Esophagus muscularis mucosa (tissue), 4 donors: Measurements from ENCODE around the gene ZBED6. TPM values are rescaled to one million over a fixed set of nuclear protein-coding genes. Genes with fewer than 3 reads are reported as not detected.
"Not testable (repeated sequence)": the region's sequence is repeated elsewhere in the genome, so short reads cannot be mapped to it uniquely, and the experiment has no call there.

Experiments
- DNase-seq: peaks from one replicate; pipeline ENCODE4 v3.0.0-alpha.2; 2017; ENCODE audit errors: extremely low spot score
- H3K27ac ChIP-seq, 4 donors: fragments of 200-600 bp; sonication (generic); replicated peaks in 1 of 4; 1 replicate in 3 of 4; 2 replicates in 1 of 4; pipeline ENCODE4 v1.5.1; 2016 to 2019; ENCODE audit warnings: mild to moderate bottlenecking in 1 of 4
- H3K27me3 ChIP-seq, 4 donors: fragments of 200-600 bp; sonication (generic); one replicate each; pipeline versions ENCODE4 v1.5.1 to v1.6.0; 2016 to 2019
- H3K36me3 ChIP-seq, 4 donors: fragments of 200-600 bp; sonication (generic); one replicate each; pipeline ENCODE4 v1.5.1; 2016 to 2019
- H3K4me1 ChIP-seq, 4 donors: fragments of 200-600 bp; sonication (generic); one replicate each; pipeline ENCODE4 v1.5.1; 2016 to 2019
- H3K4me3 ChIP-seq, 4 donors: fragments of 200-600 bp; sonication (generic); 1 replicate in 2 of 4; 2 replicates in 2 of 4; pipeline ENCODE4 v1.5.1; 2016 to 2019; ENCODE audit warnings: mild to moderate bottlenecking in 4 of 4, moderate library complexity in 1 of 4
- H3K9me3 ChIP-seq, 4 donors: fragments of 200-600 bp; sonication (generic); 1 replicate in 3 of 4; 2 replicates in 1 of 4; pipeline ENCODE4 v1.5.1; 2016 to 2019
- EP300 ChIP-seq: sonication (generic); formaldehyde crosslinking; IDR thresholded peaks from one replicate; pipeline ENCODE4 v1.6.1; 2017; ENCODE audit warnings: antibody characterized with exemption
- POLR2A ChIP-seq: fragments of 450-650 bp; IDR thresholded peaks from one replicate; pipeline ENCODE4 v1.6.1; 2017; ENCODE audit warnings: antibody characterized with exemption, moderate library complexity, mild to moderate bottlenecking, low read depth
- POLR2AphosphoS5 ChIP-seq, 2 donors: sonication (generic); formaldehyde crosslinking; IDR thresholded peaks; one replicate each; pipeline ENCODE4 v1.6.1; 2017; ENCODE audit warnings: antibody characterized with exemption in 2 of 2
- WGBS: methylation state at CpG from one replicate; pipeline ENCODE4 v1.1.5; 2018; 5-methylcytosine and 5-hydroxymethylcytosine counted together
- intact Hi-C: fragments of 100-400 bp; cut with DNase I; formaldehyde crosslinking; loops from one replicate; pipeline ENCODE4 v1.15.1; 2023
- total RNA-seq, 4 donors: library from RNA; depleted of rRNA; stranded (reverse); fragments of >200 nt; gene quantifications; one replicate each; pipeline versions ENCODE4 v1.1.0 to v1.2.1, GENCODE V29; 2016
- TF ChIP-seq, protein P1 (sequence below), 3 experiments: fragments of 200-600 bp in 2 of 3; fragments of 450-650 bp in 1 of 3; sonication (generic) in 2 of 3; IDR thresholded peaks; one replicate each; pipeline ENCODE4 v1.5.1; 2017 to 2019; ENCODE audit warnings: antibody characterized with exemption in 3 of 3, mild to moderate bottlenecking in 2 of 3, moderate library complexity in 1 of 3

The ZBED6 gene
- total RNA-seq, 4 donors from 2014 or later: 13.7 to 20.4 (median 15.0) TPM

DNA sequence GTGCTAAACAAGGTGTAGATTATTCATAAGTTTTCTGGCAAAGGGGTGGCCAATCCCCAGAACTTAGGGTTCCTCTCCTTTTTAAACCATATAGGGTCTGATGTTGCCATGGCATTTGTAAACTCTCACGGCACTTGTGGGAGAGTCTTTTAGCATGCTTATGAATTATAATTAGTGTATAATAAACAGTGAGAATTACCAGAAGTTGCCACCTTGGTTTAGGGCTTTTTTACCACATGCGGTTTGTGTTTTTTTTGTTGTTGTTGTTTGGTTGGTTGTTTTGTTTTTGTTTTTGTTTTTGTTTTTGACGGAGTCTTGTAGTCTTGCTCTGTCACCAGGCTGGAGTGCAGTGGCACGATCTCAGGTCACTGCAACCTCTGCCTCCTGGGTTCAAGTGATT, 39.4 kb upstream of the ZBED6 start:
- Histone ChIP-seq H3K27me3 (no peaks in the 10 kb centered on the region), H3K4me1 (peaks cover 0 to under 1% (median 0%) of the 10 kb centered on the region in 4 donors), H3K9me3 (no peaks in the 10 kb centered on the region), H3K4me3 (no peak overlapping the region), H3K27ac (no peak overlapping the region), H3K36me3 (no peaks in the 10 kb centered on the region)
- 84% methylated on average over 4 of the region's 4 CpGs for WGBS
- DNase-seq: no peak
- intact Hi-C loops: no loop called here
- TF ChIP-seq EP300 (no peak), POLR2A (no peak), POLR2AphosphoS5 (IDR thresholded peaks at IDR 0.05) (no peak)
- TF ChIP-seq, protein P1, sequence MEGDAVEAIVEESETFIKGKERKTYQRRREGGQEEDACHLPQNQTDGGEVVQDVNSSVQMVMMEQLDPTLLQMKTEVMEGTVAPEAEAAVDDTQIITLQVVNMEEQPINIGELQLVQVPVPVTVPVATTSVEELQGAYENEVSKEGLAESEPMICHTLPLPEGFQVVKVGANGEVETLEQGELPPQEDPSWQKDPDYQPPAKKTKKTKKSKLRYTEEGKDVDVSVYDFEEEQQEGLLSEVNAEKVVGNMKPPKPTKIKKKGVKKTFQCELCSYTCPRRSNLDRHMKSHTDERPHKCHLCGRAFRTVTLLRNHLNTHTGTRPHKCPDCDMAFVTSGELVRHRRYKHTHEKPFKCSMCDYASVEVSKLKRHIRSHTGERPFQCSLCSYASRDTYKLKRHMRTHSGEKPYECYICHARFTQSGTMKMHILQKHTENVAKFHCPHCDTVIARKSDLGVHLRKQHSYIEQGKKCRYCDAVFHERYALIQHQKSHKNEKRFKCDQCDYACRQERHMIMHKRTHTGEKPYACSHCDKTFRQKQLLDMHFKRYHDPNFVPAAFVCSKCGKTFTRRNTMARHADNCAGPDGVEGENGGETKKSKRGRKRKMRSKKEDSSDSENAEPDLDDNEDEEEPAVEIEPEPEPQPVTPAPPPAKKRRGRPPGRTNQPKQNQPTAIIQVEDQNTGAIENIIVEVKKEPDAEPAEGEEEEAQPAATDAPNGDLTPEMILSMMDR (IDR thresholded peaks at IDR 0.05): no peak

DNA sequence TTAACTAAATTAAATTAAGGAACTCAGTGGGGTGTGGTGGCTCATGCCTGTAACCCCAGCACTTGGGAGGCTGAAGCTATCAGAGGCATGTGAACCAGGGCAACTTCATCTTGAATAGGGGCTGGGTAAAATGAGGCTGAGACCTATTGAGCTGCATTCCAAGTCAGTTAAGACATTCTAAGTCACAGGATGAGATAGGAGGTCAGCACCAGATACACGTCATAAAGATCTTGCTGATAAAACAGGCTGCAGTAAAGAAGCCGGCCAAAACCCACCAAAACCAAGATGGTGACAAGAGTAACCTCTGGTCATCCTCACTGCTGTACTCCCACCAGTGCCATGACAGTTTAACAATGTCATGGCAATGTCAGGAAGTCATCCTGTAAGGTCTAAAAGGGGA, 36.7 kb upstream of the ZBED6 start:
- H3K9me3 ChIP-seq, H3K4me1 ChIP-seq, H3K27me3 ChIP-seq, H3K4me3 ChIP-seq, H3K27ac ChIP-seq, H3K36me3 ChIP-seq, DNase-seq, intact Hi-C loops: not testable (repeated sequence)
- WGBS: 88% methylated on average over 2 of the region's 2 CpGs

DNA sequence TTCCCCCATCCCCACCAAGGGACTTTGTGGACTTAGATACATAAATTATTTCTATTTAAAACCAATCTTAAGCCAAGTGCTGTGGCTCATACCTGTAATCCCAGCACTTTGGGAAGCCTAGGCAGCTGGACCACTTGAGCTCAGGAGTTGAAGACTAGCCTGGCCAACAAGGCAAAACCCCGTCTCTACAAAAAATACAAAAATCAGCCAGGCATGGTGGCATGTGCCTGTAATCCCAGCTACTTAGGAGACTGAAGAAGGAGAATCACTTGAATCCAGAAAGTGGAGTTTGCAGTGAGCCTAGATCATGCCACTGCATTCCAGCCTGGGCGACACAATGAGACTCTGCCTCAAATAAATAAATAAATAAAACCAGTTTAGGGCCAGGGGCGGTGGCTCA, 34.9 kb upstream of the ZBED6 start:
- Histone ChIP-seq H3K4me1 (no peaks in the 10 kb centered on the region), H3K36me3 (no peaks in the 10 kb centered on the region), H3K27me3 (no peaks in the 10 kb centered on the region), H3K9me3 (no peaks in the 10 kb centered on the region), H3K4me3 (no peak overlapping the region), H3K27ac (no peak overlapping the region)
- TF ChIP-seq, protein P1 (IDR thresholded peaks at IDR 0.05): no peak
- TF ChIP-seq EP300: no peak
- no peak for TF ChIP-seq POLR2AphosphoS5 (IDR thresholded peaks at IDR 0.05)
- TF ChIP-seq POLR2A: no peak
- 92% methylated on average over 3 of the region's 3 CpGs for WGBS
- intact Hi-C loops: no loop called here
- no peak for DNase-seq

DNA sequence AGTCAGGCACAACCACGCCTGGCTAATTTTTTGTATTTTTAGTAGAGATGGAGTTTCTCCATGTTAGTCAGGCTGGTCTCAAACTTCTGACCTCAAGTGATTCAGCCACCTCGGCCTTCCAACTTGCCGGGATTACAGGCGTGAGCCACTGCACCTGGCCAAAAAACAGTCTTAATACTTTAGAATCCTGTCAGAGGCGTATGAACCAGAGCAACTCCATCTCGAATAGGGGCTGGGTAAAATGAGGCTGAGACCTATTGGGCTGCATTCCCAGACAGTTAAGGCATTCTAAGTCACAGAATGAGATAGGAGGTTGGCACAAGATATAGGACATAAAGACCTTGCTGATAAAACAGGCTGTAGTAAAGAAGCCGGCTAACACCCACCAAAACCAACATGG, 33.5 kb upstream of the ZBED6 start:
- intact Hi-C loops, H3K27ac ChIP-seq, H3K9me3 ChIP-seq, H3K27me3 ChIP-seq, H3K36me3 ChIP-seq, H3K4me1 ChIP-seq, DNase-seq, H3K4me3 ChIP-seq: not testable (repeated sequence)
- 87% methylated on average over 7 of the region's 7 CpGs for WGBS

DNA sequence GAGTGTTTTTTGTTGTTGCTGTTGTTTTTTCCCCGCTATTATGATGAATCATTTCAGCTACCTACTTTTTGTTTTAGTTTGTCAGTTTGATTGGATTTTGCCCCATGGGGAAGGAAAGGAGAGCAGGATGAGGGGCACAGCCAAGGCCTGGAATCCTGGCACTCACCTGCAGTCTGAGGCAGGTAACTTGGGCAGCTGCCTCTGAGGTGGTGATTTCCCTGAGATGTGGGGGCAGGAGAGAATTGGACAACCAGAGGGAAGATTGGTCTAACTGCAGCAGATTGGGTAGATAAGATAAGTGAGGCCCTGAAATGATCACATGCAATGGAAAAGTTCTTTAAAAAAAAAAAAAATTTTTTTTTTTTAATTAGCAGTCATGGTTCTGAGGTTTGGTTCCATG, 31.9 kb upstream of the ZBED6 start:
- Histone ChIP-seq H3K27me3 (no peaks in the 10 kb centered on the region), H3K36me3 (no peaks in the 10 kb centered on the region), H3K4me1 (no peaks in the 10 kb centered on the region), H3K27ac (no peak overlapping the region), H3K4me3 (no peak overlapping the region), H3K9me3 (no peaks in the 10 kb centered on the region)
- WGBS: 91% methylated on average over 1 of the region's 1 CpG
- intact Hi-C loops: no loop called here
- TF ChIP-seq POLR2AphosphoS5 (IDR thresholded peaks at IDR 0.05) (no peak), POLR2A (no peak), EP300 (no peak)
- TF ChIP-seq, protein P1 (IDR thresholded peaks at IDR 0.05): no peak
- no peak for DNase-seq
